K562 (cell line): ENCODE measurements around the gene CCM2. TPM values are rescaled to one million over a fixed set of nuclear protein-coding genes. Genes with fewer than 3 reads are reported as not detected.

Experiments used
- EZH2 ChIP-seq: IDR thresholded peaks from 2 replicates; pipeline ENCODE4 v1.6.1; 2012; ENCODE audit warnings: low read depth, mild to moderate bottlenecking, inconsistent platforms, low read length, borderline replicate concordance
- KAT2B ChIP-seq: IDR thresholded peaks from one replicate; pipeline ENCODE4 v1.6.1; 2012; ENCODE audit warnings: low read depth, mild to moderate bottlenecking, control low read depth, inconsistent platforms, low read length, moderate library complexity
- NFIC ChIP-seq: fragments of 450-650 bp; IDR thresholded peaks from 2 replicates; pipeline ENCODE4 v1.6.1; 2017; ENCODE audit warnings: mild to moderate bottlenecking, inconsistent platforms
- PKNOX1 ChIP-seq: fragments of 450-650 bp; IDR thresholded peaks from 2 replicates; pipeline ENCODE4 v1.6.1; 2016
- SMARCA5 ChIP-seq: fragments of 450-650 bp; IDR thresholded peaks from 2 replicates; pipeline ENCODE4 v1.6.1; 2016
- SP2 ChIP-seq: IDR thresholded peaks from 2 replicates; pipeline ENCODE4 v1.6.1; 2011; ENCODE audit warnings: mild to moderate bottlenecking, low read depth, low read length, moderate library complexity; ENCODE audit not compliant: poor library complexity, severe bottlenecking; ENCODE audit errors: extremely low read depth
- SUPT5H ChIP-seq: fragments of 450-650 bp; IDR thresholded peaks from 2 replicates; pipeline ENCODE4 v1.6.1; 2016
- TSHZ1 ChIP-seq: fragments of 250-450 bp; sonication (Bioruptor Pico); IDR thresholded peaks from 2 replicates; pipeline ENCODE4 v1.4.0; 2020; ENCODE audit warnings: mild to moderate bottlenecking, moderate library complexity
- ZBTB7A ChIP-seq: IDR thresholded peaks from 2 replicates; pipeline ENCODE4 v1.6.1; 2011; ENCODE audit warnings: low read depth, mild to moderate bottlenecking, low read length, moderate library complexity, borderline replicate concordance; ENCODE audit not compliant: control insufficient read depth
- ZKSCAN1 ChIP-seq: fragments of 150-350 bp; IDR thresholded peaks from 2 replicates; pipeline ENCODE4 v1.6.1; 2016; ENCODE audit warnings: low read depth, low read length
- ZNF143 ChIP-seq: sonication (generic); formaldehyde crosslinking; IDR thresholded peaks from 2 replicates; pipeline ENCODE4 v1.9.0; 2022; ENCODE audit warnings: mild to moderate bottlenecking, missing genetic modification reagents
- ZNF318 ChIP-seq, 2 experiments: fragments of 450-650 bp; IDR thresholded peaks; 2 replicates each; pipeline ENCODE4 v1.6.1; 2016; ENCODE audit warnings: mild to moderate bottlenecking in 2 of 2, borderline replicate concordance in 1 of 2, low read depth in 1 of 2, moderate library complexity in 1 of 2
- ZNF717 ChIP-seq: fragments of 250-450 bp; sonication (Bioruptor Pico); IDR thresholded peaks from 2 replicates; pipeline ENCODE4 v1.5.0; 2021
- ZSCAN29 ChIP-seq: fragments of 450-650 bp; IDR thresholded peaks from 2 replicates; pipeline ENCODE4 v1.6.1; 2017
- polyA plus RNA-seq, 8 experiments: library from polyadenylated mRNA; depleted of rRNA in 4 of 8; stranded (reverse) in 5 of 8; unstranded in 3 of 8; fragments of >200 nt; fragmentation: Nextera tagmentation in 2 of 8; fragmentation: Illumina TruSeq in 1 of 8; extraction: Ambion mirVana in 2 of 8; extraction: Trizol in 1 of 8; gene quantifications; 2 replicates each; pipeline versions ENCODE4 v1.2.1 to v1.2.3, GENCODE V29; 2011 to 2014; ENCODE audit warnings: inconsistent platforms in 1 of 8, missing spikeins in 1 of 8
- total RNA-seq, 7 experiments: library from RNA; depleted of rRNA in 6 of 7; stranded (reverse); fragments of >200 nt in 6 of 7; fragmentation: Illumina TruSeq in 2 of 7; extraction: Trizol in 2 of 7; gene quantifications; 2 replicates each; pipeline versions ENCODE4 v1.2.1 to v1.2.3, GENCODE V29; 2011 to 2021; ENCODE audit warnings: low replicate concordance in 1 of 7

CCM2 gene
- total and polyA plus RNA-seq, 9 of the 15 experiments (the other 6 are each of a cell fraction or from before 2014, with no cell fraction given) = 0.41 to 38.6 (median 25.9) TPM

- TF ChIP-seq ZNF143 (CRISPR knock-in tag) (peak; percentile 60; the same call in 1 of the 2 replicates), SMARCA5 (no peak), TSHZ1 (CRISPR knock-in tag) (no peak), ZNF717 (CRISPR knock-in tag) (no peak; the same call in 1 of the 2 replicates), SP2 (no peak), NFIC (peak; percentile 78), SUPT5H (peak; percentile 99), ZKSCAN1 (no peak), KAT2B (peak; percentile 16), EZH2 (no peak), ZSCAN29 (no peak), ZBTB7A (peak; percentile 79), ZNF318 (IDR thresholded peaks at IDR 0.05; ENCODE audit: borderline replicate concordance in 1 of 2, low read depth in 1 of 2) (peak in 1 of 2 experiments; percentile 81; a peak in 2 of 4 replicates), PKNOX1 (peak; percentile 72)
Measured at GRCh38 chr7:44986218-44987053, 13.6 kb upstream of the CCM2 start (continued).
